ENCODE results near the gene ALG12.
"Not testable (repeated sequence)": the region's sequence is repeated elsewhere in the genome, so short reads cannot be mapped to it uniquely, and the experiment has no call there.

The ALG12 gene

GRCh38 chr22:49863931-49864330, 54.3 kb downstream of the ALG12 start:
- DNase-seq: no peak

DNA sequence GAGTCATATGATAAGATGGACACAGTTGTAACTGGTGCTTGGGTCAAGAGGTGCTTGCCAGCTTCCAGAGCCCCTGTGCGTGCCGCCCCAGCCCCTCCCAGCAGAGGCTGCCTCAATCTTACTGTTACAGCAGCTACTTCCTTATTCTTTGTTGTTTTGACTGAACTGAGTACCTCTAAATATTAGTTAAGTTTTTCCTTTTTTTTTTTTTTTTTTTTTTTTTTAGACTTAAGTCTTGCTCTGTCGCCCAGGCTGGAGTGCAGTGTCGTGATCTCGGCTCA, 55.8 kb downstream of the ALG12 start:
- no peak for DNase-seq

DNA sequence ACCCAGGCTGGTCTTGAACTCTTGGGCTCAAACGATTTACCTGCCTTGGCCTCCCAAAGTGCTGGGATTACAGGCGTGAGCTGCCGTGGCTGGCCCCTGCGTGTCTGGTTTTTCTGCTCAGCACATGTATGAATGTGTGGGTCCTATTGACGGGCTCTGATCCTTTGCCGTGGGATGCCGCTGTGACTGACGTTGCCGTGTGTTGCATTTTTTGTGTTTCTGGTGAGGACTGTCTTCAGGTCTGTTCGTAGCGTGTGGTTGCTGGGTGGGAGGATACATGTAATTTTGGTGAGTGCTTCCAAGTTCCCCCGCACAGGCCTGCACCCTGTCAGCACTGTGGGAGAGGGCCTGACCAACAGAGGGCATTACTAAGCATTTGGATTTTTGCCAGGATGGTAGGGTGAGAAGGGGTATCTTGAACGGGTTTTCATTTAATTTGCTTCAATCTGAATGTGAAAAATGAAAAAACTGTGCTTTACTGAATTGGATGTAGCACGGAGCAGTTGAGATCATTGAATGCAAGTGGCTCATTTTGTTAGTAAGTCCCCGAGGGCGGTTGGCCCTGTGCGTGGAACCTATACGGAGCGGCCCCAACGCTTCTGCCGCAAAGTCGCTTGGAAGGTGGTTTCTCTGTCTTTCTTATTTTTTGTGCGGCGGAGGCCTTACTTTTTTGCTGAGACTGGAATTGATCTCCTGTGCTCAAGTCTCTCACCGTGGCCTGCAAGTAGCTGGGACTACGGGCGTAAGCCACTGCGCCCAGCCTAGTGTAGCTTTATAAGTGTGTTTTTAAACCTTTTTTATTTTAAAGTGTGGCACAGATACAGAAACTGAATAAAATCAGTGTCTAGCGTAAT, 56.4 kb downstream of the ALG12 start:
- DNase-seq: no peak

DNA sequence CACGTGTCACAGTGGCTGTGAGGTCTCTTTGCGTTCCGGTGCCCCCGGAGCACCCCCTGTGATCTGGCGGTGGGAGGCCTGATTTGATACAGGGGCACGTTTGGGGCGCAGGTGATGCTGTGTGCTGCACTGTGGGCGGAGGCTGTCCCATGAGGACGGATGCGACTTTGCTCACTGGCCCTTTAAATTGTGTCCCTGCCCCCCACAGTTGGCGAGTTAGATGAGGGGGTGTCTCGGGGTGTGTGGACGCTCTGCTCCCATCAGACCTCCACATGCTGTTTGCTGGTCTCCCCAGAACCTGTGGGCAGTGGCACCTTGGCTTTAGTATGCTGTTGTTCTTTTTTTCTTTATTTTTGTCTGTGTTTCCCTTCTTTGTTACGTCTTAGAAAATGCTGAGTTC, 59.4 kb downstream of the ALG12 start:
- no peak for DNase-seq

DNA sequence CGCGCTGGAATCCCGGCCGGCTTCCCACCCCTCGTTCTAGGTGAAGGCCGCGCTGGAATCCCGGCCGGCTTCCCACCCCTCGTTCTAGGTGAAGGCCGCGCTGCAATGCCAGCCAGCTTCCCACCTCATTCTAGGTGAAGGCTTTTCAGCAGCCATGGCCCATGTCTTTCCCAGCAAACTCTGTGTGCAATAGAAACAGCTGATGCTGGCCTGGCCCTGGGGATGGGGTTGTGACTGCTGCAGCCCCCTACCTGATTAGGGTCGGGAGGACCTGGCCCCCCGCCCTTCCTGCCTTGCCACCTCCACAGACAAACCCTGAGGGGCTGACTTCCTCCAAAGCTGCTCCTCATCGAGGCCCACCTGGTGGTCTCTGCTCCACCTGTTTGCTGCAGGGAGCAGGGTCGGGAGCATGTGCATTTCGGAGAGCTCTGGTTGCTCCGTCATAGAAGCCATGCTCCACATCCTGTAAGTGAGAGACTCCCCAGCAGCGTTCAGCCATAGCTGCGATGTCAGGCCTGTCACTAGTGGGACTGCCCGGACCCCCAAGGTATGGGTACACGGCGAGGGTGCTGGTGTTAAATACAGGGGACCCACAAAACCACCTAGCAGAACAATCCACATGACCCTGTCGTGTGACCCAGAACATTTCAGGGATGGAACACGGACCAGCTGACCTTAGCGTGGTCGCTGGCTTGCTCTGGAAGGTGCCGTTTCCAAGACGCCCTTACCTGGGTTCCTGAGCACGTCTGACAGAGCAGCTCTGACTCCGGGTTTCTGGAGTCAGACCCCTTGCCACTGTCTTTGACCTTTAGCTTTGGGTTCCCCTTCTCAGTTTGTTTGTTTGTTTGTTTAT, 61.2 kb downstream of the ALG12 start:
- no peak for DNase-seq

DNA sequence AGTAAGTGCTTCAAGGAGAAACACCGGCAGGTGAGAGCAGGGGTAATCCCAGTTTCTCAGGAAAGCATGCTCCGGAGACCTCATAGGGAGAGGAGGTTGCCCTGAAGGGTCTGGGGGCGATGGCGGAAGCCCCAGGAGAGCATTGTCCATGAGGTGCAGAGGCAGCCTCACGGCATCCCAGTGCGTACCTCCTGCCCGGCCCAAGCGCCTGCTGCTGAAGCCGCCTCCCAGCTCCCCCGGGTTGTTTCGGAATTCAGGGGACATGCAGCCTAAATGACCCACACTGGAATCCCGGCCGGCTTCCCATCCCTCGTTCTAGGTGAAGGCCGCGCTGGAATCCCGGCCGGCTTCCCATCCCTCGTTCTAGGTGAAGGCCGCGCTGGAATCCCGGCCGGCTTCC, 61.9 kb downstream of the ALG12 start:
- DNase-seq: no peak

GRCh38 chr22:49855251-49855911, 62.9 kb downstream of the ALG12 start:
- DNase-seq: no peak

DNA sequence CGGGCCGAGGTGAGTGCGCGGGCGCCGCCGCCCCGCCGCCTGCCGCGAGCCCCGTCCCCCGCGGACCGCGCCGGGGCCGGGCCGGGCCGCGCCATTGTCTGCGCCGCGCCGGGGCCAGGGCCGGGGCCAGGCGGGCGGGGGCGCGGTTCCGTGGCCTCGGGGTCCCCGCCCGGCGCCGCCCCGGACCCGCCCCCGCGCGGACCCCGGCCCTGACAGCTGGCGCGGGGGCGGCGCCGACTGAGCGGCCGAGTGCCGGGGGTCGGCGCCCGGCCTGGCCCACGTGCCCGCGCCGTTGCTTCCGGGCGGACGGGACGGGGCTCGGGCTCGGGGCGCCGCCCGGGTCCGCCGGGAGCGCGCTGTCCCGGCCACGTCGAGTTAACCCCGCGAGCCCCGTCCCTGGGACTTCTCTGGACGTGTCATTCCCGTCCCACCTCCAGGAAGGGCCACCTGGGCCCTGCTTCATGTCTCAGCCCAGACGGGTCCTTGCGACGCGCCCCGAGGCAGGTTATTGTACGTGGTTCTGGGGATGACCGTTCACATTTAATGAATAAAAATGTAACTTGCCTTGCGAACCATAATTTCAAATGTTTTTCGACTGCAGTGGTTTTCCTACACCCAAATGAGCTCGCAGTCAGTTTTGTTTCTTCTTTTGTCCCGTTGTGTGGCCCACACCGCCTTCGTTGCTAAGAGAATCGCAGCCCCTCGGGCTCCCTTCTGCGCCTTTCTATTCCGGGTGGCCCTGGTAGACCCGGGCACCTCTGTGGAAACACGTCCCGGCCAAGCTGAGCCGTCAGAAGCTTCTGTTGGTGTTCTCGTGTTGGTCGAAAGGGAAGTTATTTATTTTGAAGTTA, 64.0 kb downstream of the ALG12 start:
- DNase-seq: peak; percentile 28

DNA sequence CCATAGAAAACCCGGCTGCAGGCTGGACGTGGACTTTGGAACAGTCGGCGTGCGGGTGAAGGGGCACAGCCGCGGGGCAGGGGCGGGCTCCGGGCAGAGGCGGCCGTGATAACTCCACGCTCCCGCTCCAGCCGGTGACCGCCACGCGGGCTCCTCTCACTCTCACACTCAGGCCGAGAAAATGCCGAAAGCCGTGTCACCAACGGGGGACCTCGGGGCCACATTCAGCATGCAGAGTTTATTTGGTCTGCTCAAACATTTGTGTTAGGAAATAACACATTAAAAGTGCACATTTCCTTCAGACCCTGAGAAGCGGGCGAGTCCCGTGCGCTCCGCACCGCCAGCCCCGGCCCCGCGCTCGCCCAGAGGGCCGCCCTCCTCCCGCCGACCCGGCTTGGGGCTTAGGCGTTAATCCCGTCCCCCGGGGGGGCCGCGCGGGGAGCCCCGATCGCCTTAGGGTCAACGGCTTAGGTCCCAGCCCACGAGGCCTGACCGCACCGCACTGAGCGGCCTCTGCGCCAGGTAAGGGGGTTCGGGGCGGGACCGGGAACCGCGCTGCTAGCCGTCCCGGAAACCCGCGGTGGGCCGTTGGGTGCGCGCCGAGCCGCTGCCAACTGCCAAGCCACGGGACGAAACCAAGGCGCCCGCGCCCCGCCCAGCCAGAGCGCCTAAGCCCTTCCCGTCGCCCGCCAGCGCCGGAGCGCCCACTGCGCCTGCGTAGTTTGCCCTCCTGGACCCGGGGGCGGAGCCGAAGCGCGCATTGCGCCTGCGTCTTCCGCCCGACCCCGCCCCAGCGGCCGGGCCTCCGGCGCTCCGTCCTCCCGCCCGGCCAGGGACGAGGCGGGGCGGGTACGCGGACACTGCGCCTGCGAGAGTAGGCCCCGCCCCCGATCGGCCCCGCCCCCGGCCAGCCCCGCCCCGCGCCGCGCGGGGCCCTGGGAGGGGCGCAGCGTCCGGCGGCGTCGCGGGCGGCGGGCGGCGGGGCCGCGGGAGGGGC, 65.0 kb downstream of the ALG12 start, which contains the start of gene ZBED4:
ZBED4 (plus strand) TSS at position 947 of the 997 bp plus-strand sequence. CDS start 29,819 bp downstream, outside the sequence.
- peak; percentile 97 for DNase-seq

- not testable (repeated sequence) for DNase-seq
Measured at GRCh38 chr22:49852568-49852897, 65.7 kb downstream of the ALG12 start.

GRCh38 chr22:49850959-49851802, 67.1 kb downstream of the ALG12 start:
- no peak for DNase-seq

Measured in activated naive CD4-positive, alpha-beta T cell treated with Interleukin-2 at 50 U/mL for 16 hours (primary cell).